ENCODE data around the gene TOM1L2. TPM values are rescaled to one million over a fixed set of nuclear protein-coding genes. Genes with fewer than 3 reads are reported as not detected.

The TOM1L2 gene
- total RNA-seq, 4 donors from 2014 or later, result 15.6 to 85.9 (median 34.9) TPM

DNA sequence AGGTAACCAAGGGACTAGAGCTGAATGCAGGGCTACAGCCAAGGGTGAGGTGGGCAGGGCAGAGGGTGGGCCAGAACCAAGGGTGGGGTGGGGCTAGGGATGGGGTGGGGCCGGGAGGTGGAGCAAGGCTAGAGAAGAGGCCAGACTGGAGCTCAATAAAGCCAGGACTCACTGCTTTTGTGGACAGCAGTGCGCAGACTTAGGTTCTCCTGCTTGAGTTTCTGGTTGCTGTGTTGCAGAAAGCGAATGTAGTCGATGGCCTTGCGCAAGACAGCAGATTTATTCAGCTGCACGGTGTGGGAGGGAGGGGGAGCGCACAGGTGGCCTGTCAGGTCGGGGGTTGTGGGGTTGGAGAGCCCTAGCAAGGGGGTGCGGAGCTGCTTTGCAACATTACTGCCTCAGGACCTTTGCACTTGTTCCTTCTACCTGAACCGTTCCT, 154.1 kb downstream of the TOM1L2 start:
- intact Hi-C loops (cut with DNase I; ENCODE audit: low total_unique reads), result loop anchor here (5.0 kb wide), 1 partner anchor 34 kb away; no protein-coding TSS in a partner anchor
- H3K36me3 ChIP-seq, result no peaks in the 10 kb centered on the region
- H3K4me1 ChIP-seq, result peaks cover 2 to 10% of the 10 kb centered on the region in 2 donors
- H3K9me3 ChIP-seq, result no peaks in the 10 kb centered on the region
- TF ChIP-seq POLR2A (IDR thresholded peaks at IDR 0.05), result no peak
- TF ChIP-seq, protein P1, sequence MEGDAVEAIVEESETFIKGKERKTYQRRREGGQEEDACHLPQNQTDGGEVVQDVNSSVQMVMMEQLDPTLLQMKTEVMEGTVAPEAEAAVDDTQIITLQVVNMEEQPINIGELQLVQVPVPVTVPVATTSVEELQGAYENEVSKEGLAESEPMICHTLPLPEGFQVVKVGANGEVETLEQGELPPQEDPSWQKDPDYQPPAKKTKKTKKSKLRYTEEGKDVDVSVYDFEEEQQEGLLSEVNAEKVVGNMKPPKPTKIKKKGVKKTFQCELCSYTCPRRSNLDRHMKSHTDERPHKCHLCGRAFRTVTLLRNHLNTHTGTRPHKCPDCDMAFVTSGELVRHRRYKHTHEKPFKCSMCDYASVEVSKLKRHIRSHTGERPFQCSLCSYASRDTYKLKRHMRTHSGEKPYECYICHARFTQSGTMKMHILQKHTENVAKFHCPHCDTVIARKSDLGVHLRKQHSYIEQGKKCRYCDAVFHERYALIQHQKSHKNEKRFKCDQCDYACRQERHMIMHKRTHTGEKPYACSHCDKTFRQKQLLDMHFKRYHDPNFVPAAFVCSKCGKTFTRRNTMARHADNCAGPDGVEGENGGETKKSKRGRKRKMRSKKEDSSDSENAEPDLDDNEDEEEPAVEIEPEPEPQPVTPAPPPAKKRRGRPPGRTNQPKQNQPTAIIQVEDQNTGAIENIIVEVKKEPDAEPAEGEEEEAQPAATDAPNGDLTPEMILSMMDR (IDR thresholded peaks at IDR 0.05), result no peak
- no peak overlapping the region for H3K27ac ChIP-seq
- DNase-seq, result peak in 1 of 2 donors; percentile 21
- H3K4me3 ChIP-seq, result no peak overlapping the region
- H3K27me3 ChIP-seq, result no peaks in the 10 kb centered on the region

DNA sequence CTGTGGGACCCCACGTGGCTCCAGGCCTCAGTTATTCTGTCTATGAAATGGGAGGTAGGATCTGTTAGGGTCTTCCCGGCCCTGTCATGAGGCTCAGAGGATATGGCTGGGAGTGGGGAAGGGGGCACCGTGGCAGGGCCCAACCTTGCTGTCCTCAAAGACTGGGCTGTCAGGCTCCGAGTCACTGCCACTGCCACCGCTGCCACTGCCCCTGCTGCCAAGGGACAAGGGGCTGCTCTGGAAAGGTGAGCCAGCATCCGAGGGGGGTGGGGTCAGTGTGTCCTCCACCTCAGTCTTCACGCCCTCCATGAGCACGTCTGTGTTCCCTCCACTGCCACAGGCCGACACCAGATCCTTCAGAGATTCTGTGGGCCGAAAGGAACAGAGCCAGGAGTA, 154.7 kb downstream of the TOM1L2 start:
- TF ChIP-seq POLR2A (IDR thresholded peaks at IDR 0.05), result no peak
- TF ChIP-seq, protein P1 (IDR thresholded peaks at IDR 0.05), result no peak
- intact Hi-C loops (cut with DNase I; ENCODE audit: low total_unique reads), result loop anchor here (5.0 kb wide), 1 partner anchor 35 kb away; no protein-coding TSS in a partner anchor
- DNase-seq, result no peak
- no peak overlapping the region for H3K4me3 ChIP-seq
- H3K27me3 ChIP-seq, result no peaks in the 10 kb centered on the region
- peaks cover 0 to 5% of the 10 kb centered on the region in 2 donors for H3K4me1 ChIP-seq
- H3K27ac ChIP-seq, result no peak overlapping the region
- no peaks in the 10 kb centered on the region for H3K36me3 ChIP-seq
- H3K9me3 ChIP-seq, result no peaks in the 10 kb centered on the region

DNA sequence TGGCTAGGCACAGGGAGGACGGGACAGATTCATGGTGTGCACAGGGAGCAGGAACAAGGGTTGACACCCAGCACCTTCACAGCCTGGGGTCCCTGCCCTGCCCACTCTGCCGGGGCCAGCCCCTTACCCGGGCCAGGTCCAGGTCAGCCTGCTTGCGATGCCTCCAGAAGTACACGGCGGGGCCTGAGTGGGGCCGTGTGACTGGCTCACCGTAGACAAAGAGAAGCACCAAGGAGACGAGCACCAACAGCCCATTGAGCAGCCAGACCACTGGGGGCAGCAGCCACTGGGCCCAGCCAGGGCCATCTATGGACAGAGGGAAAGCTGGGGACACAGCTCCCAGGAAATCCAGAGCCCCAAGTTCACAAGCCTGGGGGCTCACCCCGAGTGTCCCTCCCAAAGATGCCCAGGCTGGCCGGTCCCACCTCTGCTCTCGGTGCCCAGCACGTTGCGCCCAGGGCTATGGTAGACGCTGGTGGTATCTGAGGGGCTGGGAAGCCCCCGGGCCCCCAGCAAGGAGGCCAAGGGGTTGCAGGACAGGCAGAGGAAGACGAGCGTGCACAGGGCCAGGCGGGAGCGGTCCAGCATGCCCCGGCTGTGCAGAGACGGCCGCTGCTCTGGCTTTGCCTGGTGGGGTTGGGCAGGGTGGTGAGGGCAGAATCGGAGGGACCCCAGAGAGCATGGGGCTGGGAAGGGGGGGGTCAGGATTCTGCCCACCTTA, 155.2 kb downstream of the TOM1L2 start:
- Histone ChIP-seq H3K4me1 (peaks cover 0 to 1% of the 10 kb centered on the region in 2 donors), H3K27ac (no peak overlapping the region), H3K27me3 (no peaks in the 10 kb centered on the region), H3K4me3 (no peak overlapping the region), H3K9me3 (no peaks in the 10 kb centered on the region), H3K36me3 (no peaks in the 10 kb centered on the region)
- intact Hi-C loops (cut with DNase I; ENCODE audit: low total_unique reads), result loop anchor here (5.0 kb wide), 1 partner anchor 35 kb away; no protein-coding TSS in a partner anchor
- TF ChIP-seq, protein P1 (IDR thresholded peaks at IDR 0.05), result no peak
- no peak for TF ChIP-seq POLR2A (IDR thresholded peaks at IDR 0.05)
- no peak for DNase-seq

DNA sequence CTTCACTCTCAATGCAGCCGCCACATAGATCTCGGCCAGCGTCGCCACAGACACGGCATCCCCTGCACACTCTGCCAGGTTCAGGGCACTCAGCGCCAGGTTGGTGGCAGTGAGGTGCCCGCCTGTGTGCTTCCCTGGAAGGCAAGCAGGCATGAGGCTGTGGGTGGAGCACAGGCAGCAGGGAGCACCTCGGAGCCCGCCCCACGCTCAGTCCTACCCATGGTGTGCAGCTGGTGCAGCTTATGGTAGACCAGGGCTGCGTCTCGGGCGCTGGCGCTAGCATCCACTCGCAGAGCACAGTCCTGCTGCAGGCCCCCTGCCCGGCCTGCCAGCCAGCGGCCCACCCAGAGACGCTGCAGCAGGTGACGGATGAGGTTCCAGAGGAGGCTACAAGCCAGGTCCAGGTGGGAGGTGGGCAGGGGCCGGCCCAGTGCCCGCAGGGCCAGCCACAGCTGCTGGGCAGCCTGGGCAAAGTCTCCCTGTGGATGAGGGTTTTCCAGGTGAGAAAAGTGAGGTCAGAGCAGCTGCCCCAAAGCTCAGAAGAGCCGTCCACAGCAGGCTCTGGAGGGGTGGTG, 155.9 kb downstream of the TOM1L2 start:
- Histone ChIP-seq H3K4me3 (no peak overlapping the region), H3K9me3 (no peaks in the 10 kb centered on the region), H3K4me1 (peaks cover 6 to 8% of the 10 kb centered on the region in 2 donors), H3K36me3 (no peaks in the 10 kb centered on the region), H3K27ac (no peak overlapping the region), H3K27me3 (no peaks in the 10 kb centered on the region)
- no peak for TF ChIP-seq POLR2A (IDR thresholded peaks at IDR 0.05)
- TF ChIP-seq, protein P1 (IDR thresholded peaks at IDR 0.05), result no peak
- no peak for DNase-seq
- intact Hi-C loops (cut with DNase I; ENCODE audit: low total_unique reads), result loop anchor here (5.0 kb wide), 1 partner anchor 36 kb away; no protein-coding TSS in a partner anchor

Data from uterus (tissue), 4 donors.